Inferior parietal cortex (tissue), 1 donor: ENCODE data around the gene SCAMP1.
"Not testable (repeated sequence)": the region's sequence is repeated elsewhere in the genome, so short reads cannot be mapped to it uniquely, and the experiment has no call there.

ENCODE experiments used
- DNase-seq: peaks from one replicate; pipeline ENCODE4 v3.0.0-alpha.2; 2016; ENCODE audit errors: extremely low spot score

Gene SCAMP1

DNA sequence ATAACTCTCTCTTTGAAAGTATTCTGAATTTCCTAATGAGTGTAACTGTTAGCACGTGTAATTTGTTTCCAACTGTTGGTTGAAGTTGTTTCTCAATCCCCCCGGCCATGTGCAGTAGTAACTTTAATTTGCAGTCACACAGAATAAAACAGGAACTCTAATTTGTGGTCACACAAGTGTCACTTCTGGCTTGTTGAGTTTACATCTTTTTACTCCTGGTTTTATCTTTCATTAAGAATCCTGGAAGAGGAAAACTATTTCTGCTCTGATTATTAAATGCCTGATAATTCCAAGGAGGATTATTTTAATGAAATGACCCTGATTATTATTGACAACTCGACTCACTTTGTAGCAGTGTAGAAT is 1.2 kb downstream of the SCAMP1 start:
- DNase-seq = no peak

DNA sequence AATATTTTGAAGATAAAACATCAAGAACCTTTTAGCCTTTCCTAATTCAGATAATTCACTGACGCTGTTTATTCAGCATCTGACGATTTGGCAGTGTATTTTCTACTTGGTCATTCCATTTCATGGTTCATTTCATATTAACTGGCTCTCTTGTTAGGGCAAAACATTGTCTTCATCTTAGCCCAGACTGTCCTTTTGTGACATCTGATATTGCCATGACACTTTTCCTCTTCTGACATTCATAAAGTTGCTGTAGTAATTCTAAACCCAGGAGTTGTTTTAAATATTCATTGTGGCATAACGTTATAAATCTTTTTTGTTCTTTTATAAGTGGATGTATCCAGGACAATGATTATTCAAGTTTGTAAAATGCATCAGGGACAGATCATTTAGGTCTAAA is 1.8 kb downstream of the SCAMP1 start:
- no peak for DNase-seq

DNA sequence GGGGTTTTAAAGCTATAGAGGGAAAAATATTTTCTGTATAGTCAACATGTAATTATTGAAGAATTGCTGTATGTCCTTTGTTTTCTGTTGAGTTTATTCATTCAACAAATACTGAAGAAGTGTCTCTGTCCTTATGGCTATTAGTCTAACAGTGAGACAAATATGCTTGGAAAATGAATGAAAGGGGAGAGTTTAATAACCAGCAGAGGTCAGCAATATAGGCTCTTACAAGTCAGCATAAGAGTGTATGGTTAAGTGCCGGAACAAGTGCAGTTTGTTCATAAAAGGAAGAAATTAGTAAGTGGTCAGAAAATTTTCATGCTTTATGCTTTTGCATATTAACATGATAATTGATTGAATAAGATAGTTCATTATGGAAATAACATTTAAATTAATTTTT is 3.6 kb downstream of the SCAMP1 start:
- no peak for DNase-seq

GRCh38 chr5:78367318-78367991 is 7.0 kb downstream of the SCAMP1 start:
- no peak for DNase-seq

DNA sequence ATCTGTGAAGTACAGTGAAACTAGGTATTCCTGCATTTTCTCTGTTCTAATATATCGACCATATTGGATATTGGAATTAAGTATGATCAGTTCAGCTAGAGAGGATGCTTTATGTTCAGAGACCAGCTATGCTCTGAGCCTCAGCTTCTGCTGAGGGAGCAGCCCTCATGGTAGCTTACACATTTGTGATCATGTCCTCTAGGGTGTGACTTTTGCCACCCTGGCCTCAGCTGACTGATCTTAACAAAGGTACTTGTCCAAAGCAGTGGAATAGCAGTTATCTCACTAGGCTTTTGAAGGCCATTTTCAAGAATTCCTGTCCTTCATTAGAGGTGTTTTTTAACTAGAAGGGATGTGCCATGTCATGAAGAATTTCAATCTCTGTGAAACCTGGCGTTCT is 9.3 kb downstream of the SCAMP1 start:
- no peak for DNase-seq

- no peak for DNase-seq
Measured at GRCh38 chr5:78373231-78373630, 12.8 kb downstream of the SCAMP1 start.

DNA sequence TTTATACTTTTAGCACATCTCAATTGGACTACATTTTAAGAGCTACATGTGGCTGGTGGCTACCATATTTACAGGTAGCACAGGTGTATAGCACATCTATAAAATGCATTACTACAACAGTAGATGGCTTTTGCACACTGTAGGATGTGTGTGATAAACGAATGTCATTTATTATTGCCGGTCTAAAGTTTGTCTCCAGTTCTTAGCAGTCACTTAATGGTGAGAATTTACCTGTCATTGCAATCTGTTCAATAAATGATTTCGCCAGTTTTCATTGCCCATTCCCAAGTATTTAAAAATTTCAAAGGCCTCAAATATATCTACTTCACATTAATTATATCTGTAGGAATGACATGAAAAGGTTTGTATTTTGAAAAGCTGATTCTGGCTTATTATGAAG is 15.9 kb downstream of the SCAMP1 start:
- DNase-seq = no peak

DNA sequence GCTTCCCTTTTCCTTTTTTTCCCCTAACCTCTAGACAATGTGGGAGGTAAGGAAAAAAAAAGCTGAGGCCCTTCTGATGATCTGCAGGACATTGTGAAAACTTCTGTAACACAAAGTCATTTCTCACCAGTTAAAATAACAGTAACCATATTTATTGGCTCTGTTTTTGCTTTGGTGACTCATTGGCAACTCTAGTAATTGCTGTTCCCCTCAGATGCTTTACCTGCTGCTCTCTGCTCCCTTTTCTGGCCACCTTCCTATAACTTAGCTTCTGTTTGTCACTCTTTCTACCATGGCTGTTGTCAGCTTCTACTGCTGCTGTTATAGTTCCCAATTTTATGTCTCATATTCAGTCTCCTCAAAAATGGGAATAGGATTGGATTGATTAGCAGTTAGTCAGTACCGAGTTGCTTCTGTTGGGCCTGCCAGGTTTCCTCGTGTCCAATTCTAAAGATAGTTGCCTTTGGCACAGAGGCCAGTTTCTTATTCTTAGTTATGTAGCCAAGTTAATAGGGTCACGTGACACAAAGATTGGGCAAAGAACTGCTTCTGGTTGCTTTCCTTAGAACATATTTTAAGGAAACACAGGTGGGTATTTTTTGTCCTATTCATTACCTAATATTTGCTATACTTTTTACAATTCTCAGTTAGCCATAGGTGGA is 16.8 kb downstream of the SCAMP1 start:
- DNase-seq = no peak

DNA sequence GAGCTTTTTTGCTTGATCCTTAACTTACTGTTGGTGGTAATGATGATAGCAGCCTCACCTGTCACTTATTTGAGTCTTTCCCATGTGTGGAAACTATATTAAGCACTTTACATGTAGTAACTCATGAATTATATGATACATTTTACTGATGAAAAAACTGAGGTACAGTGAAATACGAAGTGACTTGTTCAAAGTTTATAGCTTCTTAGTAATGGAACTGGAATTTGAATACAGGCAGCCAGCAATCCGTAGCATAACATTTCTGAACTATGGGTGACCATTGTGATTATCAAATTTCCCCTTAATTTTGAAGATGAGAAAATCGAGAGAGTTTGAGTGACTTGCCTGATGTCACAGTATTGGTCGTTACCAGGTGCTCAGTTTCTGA is 17.3 kb downstream of the SCAMP1 start:
- DNase-seq = no peak

DNA sequence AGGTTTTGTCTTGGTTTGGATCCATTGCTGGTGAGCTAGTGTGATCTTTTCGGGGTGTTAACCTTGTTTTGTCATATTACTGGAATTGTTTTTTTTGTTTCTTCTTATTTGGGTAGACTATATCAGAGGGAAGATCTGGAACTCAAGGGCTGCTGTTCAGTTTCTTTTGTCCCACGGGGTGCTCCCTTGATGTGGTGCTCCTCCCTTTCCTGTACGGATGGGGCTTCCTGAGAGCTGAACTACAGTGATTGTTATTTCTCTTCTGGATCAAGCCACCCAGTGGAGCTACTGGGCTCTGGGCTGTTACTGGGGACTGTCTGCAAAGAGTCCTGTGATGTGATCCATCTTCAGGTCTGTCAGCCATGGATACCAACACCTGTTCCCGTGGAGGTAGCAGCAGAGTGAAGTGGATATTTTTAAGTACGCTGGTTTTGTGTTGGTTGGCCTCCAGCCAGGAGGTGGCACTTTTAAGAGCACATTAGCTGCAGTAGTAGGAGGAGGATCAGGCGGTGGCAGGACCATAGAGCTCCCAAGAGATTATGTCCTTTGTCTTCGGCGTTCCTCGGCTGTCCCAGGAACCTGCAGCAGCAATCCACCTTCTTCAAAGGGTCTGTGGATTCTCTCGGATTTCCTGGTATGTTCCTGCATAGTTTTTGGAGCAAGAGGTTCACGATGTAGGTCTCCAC is 27.2 kb downstream of the SCAMP1 start:
- no peak for DNase-seq

DNA sequence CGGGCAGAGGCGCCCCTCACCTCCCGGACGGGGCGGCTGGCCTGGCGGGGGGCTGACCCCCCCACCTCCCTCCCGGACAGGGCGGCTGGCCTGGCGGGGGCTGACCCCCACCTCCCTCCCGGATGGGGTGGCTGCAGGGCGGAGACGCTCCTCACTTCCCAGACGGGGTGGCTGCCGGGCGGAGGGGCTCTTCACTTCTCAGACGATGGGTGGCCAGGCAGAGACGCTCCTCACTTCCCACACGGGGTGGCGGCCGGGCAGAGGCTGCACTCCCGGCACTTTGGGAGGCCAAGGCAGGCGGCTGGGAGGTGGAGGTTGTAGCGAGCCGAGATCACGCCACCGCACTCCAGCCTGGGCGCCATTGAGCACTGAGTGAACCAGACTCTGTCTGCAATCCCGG is 30.9 kb downstream of the SCAMP1 start:
- not testable (repeated sequence) for DNase-seq

GRCh38 chr5:78397831-78398230 is 37.4 kb downstream of the SCAMP1 start:
- DNase-seq = no peak

GRCh38 chr5:78399116-78399515 is 38.7 kb downstream of the SCAMP1 start:
- DNase-seq = no peak

- no peak for DNase-seq
Measured at GRCh38 chr5:78404682-78405293, 44.4 kb downstream of the SCAMP1 start.

GRCh38 chr5:78405829-78406750 is 45.7 kb downstream of the SCAMP1 start:
- DNase-seq = no peak

DNA sequence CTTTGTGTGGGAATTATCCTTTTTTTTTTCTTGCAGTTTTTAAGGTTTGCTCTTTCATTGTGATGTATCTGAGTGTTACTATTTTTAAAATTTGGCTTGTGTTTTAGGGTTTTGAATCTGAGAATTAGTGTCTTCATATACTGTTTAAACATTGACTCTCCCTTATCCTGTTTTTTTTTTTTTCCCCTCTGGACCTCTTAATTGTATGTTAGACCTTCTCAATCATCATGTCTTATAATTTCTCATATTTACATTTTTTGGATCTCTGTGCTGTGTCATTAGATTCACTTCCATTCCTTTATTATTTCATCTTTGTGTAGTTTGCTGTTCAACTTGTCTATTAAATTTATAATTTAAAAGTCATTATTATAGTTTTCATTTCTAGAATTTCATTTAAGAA is 47.0 kb downstream of the SCAMP1 start:
- no peak for DNase-seq

DNA sequence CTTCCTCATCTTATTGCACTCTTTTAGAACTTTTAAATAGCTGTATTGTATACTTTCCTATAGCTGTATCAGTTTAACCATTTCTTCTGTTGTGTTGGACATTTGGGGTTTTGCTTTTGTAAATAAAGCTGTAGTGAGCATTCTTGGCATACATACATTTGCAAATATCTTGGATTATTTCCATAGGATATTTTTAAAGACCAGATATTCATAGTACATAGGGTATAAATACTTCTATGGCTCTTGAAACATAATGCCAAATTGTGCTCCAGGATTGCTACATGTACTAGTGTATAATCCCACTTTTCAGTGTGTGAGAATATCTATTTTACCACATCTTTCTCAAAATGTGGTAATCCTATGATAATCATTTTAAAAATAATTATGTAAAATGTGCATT is 51.2 kb downstream of the SCAMP1 start:
- no peak for DNase-seq

- DNase-seq = no peak
Measured at GRCh38 chr5:78416677-78417425, 56.4 kb downstream of the SCAMP1 start.

DNA sequence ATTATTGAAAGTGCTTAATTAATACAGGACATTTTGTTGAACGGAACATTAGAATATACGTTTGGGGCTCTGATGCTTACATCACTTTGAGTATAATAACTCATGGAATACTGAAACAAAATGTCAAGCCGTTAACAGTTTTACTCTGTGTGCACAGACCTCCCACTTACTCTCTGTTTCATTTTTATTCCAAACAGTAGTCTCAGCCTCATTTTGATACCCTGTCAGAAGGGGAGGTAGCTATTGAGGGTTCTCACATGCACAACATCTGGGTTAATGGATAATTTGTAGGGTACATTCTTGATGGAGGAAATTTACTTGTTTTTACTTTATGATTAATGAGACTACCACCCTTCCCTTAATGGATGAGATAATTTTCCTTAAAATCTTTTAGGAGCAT is 59.0 kb downstream of the SCAMP1 start:
- no peak for DNase-seq

- no peak for DNase-seq
Measured at GRCh38 chr5:78420548-78420947, 60.1 kb downstream of the SCAMP1 start.

DNA sequence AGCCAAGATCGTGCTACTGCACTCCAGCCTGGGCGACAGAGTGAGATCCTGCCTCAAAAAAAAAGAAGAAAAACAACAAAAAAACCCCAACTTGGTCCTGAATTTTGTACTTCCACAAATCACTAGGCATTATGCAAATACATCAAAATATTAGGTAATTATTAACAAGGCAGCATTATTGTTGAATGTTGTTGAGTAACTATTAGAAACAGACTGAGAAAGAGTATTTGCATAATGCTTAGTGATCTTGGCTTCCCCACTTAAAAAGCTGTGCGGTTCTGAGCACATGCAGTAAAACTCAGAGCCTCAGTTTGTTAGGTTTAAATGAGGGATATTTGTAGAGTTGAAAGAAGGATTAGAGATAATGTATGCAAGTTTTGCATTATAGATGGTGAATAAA is 64.2 kb downstream of the SCAMP1 start:
- DNase-seq = no peak
